SH-SY5Y (cell line): ENCODE results near the gene ANKRD13C.

Experiments
- GATA2 ChIP-seq: IDR thresholded peaks from 2 replicates; pipeline ENCODE4 v1.6.1; 2011; ENCODE audit warnings: mild to moderate bottlenecking, low read depth, low read length
- GATA3 ChIP-seq: IDR thresholded peaks from 2 replicates; pipeline ENCODE4 v1.6.1; 2011; ENCODE audit warnings: low read depth, mild to moderate bottlenecking, low read length, moderate library complexity

GRCh38 chr1:70295749-70296148 lies 58.8 kb downstream of the ANKRD13C start:
- TF ChIP-seq GATA3 (no peak), GATA2 (no peak)
